GM12878 (cell line): ENCODE data around the gene CCDC80. TPM values are rescaled to one million over a fixed set of nuclear protein-coding genes. Genes with fewer than 3 reads are reported as not detected.

Experiments
- ATAC-seq: fragments of 200-7000 bp; cut with Tn5 transposase; 3 replicates; pipeline ENCODE4 v1.9.1; 2020; ENCODE audit warnings: mild to moderate bottlenecking, moderate library complexity
- BruUV-seq: library from RNA; stranded (reverse); fragments of 400-500 nt; replicated peaks from 2 replicates; lab custom pipeline; 2021; lab: Mats Ljungman, UMichigan
- CTCF ChIA-PET: fragments of 300-600 bp; sonication (Branson Sonifier 250); formaldehyde crosslinking; extraction: SDS; loops from one replicate; lab custom pipeline; 2021; ENCODE audit warnings: inconsistent platforms; lab: Yijun Ruan, JAX
- POLR2A ChIA-PET: fragments of 350-600 bp; formaldehyde crosslinking; extraction: SDS; loops from one replicate; lab custom pipeline; 2021; ENCODE audit warnings: inconsistent platforms; lab: Charles Lee
- RAD21 ChIA-PET: fragments of 300-600 bp; sonication (Branson Sonifier 250); formaldehyde crosslinking; loops from one replicate; lab custom pipeline; 2023; ENCODE audit warnings: antibody characterized with exemption; ENCODE audit not compliant: unreplicated experiment; lab: Charles Lee
- SMC1A ChIA-PET: fragments of 300-600 bp; sonication (Branson Sonifier 250); formaldehyde crosslinking; loops from one replicate; lab custom pipeline; 2023; ENCODE audit not compliant: unreplicated experiment, uncharacterized antibody; lab: Charles Lee
- DNase-seq: peaks from one replicate; pipeline ENCODE4 v3.0.0-alpha.2; 2011; ENCODE audit warnings: low read depth, low spot score
- FAIRE-seq: peaks from 3 replicates; lab custom pipeline; 2011; peaks lifted over from hg19 to GRCh38; lab: Jason Lieb, UNC
- H2AFZ ChIP-seq: 2 replicates; pipeline ENCODE4 v1.6.0; 2011; ENCODE audit warnings: low read depth, low read length, control low read depth; ENCODE audit not compliant: control insufficient read depth
- H3K27ac ChIP-seq: 2 replicates; pipeline ENCODE4 v1.5.1; 2011; ENCODE audit warnings: control low read depth; ENCODE audit not compliant: control insufficient read depth, insufficient read depth
- H3K27me3 ChIP-seq, 2 experiments: replicated peaks in 1 of 2; 2 replicates each; pipeline versions ENCODE4 v1.6.0 to v1.6.1; 2011; ENCODE audit warnings: low read length in 1 of 2; ENCODE audit not compliant: control insufficient read depth in 2 of 2, insufficient read depth in 2 of 2
- H3K36me3 ChIP-seq, 2 experiments: 2 replicates each; pipeline ENCODE4 v1.5.1; 2011; ENCODE audit warnings: low read length in 1 of 2; ENCODE audit not compliant: control insufficient read depth in 2 of 2, insufficient read depth in 2 of 2
- H3K4me1 ChIP-seq: 2 replicates; pipeline ENCODE4 v1.6.1; 2011; ENCODE audit warnings: mild to moderate bottlenecking, low read length, moderate library complexity, mixed read lengths; ENCODE audit not compliant: control insufficient read depth, insufficient read depth
- H3K4me2 ChIP-seq: 2 replicates; pipeline ENCODE4 v1.6.0; 2011; ENCODE audit warnings: control low read depth; ENCODE audit not compliant: control insufficient read depth, insufficient read depth
- H3K4me3 ChIP-seq: fragments of 200-600 bp; sonication (generic); 2 replicates; pipeline ENCODE4 v1.5.1; 2016
- H3K79me2 ChIP-seq: 2 replicates; pipeline ENCODE4 v1.6.0; 2011; ENCODE audit warnings: low read length; ENCODE audit not compliant: control insufficient read depth, insufficient read depth
- H3K9ac ChIP-seq: 2 replicates; pipeline ENCODE4 v1.8.0; 2011; ENCODE audit warnings: low read length, control low read depth, mixed read lengths; ENCODE audit not compliant: control insufficient read depth, insufficient read depth
- H3K9me3 ChIP-seq: replicated peaks from 3 replicates; pipeline ENCODE4 v1.5.1; 2011; ENCODE audit warnings: mild to moderate bottlenecking, low read length; ENCODE audit not compliant: control insufficient read depth, insufficient read depth
- H4K20me1 ChIP-seq: 2 replicates; pipeline ENCODE4 v1.6.0; 2011; ENCODE audit not compliant: control insufficient read depth, insufficient read depth
- ATF7 ChIP-seq: fragments of 450-650 bp; IDR thresholded peaks from 2 replicates; pipeline ENCODE4 v1.6.1; 2016; ENCODE audit warnings: low read depth, mild to moderate bottlenecking
- CBX5 ChIP-seq: sonication (generic); IDR thresholded peaks from 2 replicates; pipeline ENCODE4 v1.6.1; 2016; ENCODE audit warnings: low read depth, moderate library complexity, mild to moderate bottlenecking, inconsistent platforms
- DPF2 ChIP-seq: fragments of 450-650 bp; IDR thresholded peaks from 2 replicates; pipeline ENCODE4 v1.6.1; 2017; ENCODE audit warnings: mild to moderate bottlenecking
- EP300 ChIP-seq, 2 experiments: fragments of 150-350 bp in 1 of 2; IDR thresholded peaks; 2 replicates each; pipeline ENCODE4 v1.6.1; 2011 to 2012; ENCODE audit warnings: low read depth in 2 of 2, low read length in 2 of 2, borderline replicate concordance in 1 of 2, improper control_type of control experiment in 1 of 2, inconsistent platforms in 1 of 2; ENCODE audit not compliant: control insufficient read depth in 1 of 2
- IRF5 ChIP-seq: fragments of 450-650 bp; IDR thresholded peaks from 2 replicates; pipeline ENCODE4 v1.6.1; 2017; ENCODE audit warnings: borderline replicate concordance
- MLLT1 ChIP-seq: fragments of 450-650 bp; IDR thresholded peaks from 2 replicates; pipeline ENCODE4 v1.6.1; 2016; ENCODE audit warnings: mild to moderate bottlenecking
- PML ChIP-seq: IDR thresholded peaks from 2 replicates; pipeline ENCODE4 v1.6.1; 2012; ENCODE audit warnings: low read length, inconsistent platforms
- POLR2AphosphoS5 ChIP-seq: IDR thresholded peaks from 2 replicates; pipeline ENCODE4 v1.6.1; 2011; ENCODE audit warnings: mild to moderate bottlenecking, low read length, inconsistent platforms
- RCOR1 ChIP-seq: conservative IDR thresholded peaks from 2 replicates; pipeline ENCODE4 v1.6.1; 2012; ENCODE audit warnings: low read depth, low read length, improper control_type of control experiment
- RELA ChIP-seq: fragments of 450-650 bp; IDR thresholded peaks from 2 replicates; pipeline ENCODE4 v1.8.0; 2014; ENCODE audit warnings: borderline replicate concordance; ENCODE audit not compliant: partially characterized antibody
- SIX5 ChIP-seq: IDR thresholded peaks from 2 replicates; pipeline ENCODE4 v1.6.1; 2011; ENCODE audit warnings: mild to moderate bottlenecking, low read depth, low read length, moderate library complexity; ENCODE audit not compliant: severe bottlenecking
- TBL1XR1 ChIP-seq: IDR thresholded peaks from 2 replicates; pipeline ENCODE4 v1.6.1; 2012; ENCODE audit warnings: low read depth, low read length, improper control_type of control experiment
- USF2 ChIP-seq: IDR thresholded peaks from 2 replicates; pipeline ENCODE4 v1.6.1; 2011; ENCODE audit warnings: low read depth, low read length, improper control_type of control experiment, borderline replicate concordance
- ZNF687 ChIP-seq: fragments of 450-650 bp; IDR thresholded peaks from 2 replicates; pipeline ENCODE4 v1.6.1; 2017; ENCODE audit warnings: mild to moderate bottlenecking, moderate library complexity
- WGBS: methylation state at CpG from one replicate; pipeline ENCODE4 v1.1.6; 2016; ENCODE audit warnings: low lambda C conversion rate; ENCODE audit not compliant: insufficient replicate concordance, insufficient coverage; ENCODE audit errors: missing lambda C conversion rate; 5-methylcytosine and 5-hydroxymethylcytosine counted together
- in situ Hi-C: fragments of 300-500 bp; cut with MboI; formaldehyde crosslinking; loops from 9 replicates; pipeline ENCODE4 v1.14.3; 2018; ENCODE audit warnings: mixed read lengths
- intact Hi-C: fragments of 100-400 bp; cut with micrococcal nuclease; formaldehyde crosslinking; loops from one replicate; pipeline ENCODE4 v1.14.2; 2022; ENCODE audit not compliant: unreplicated experiment
- polyA plus RNA-seq, 11 experiments: library from polyadenylated mRNA; depleted of rRNA in 4 of 11; unstranded in 6 of 11; stranded (reverse) in 5 of 11; fragments of >200 nt; fragmentation: Nextera tagmentation in 4 of 11; fragmentation: Illumina TruSeq in 1 of 11; extraction: Ambion mirVana in 4 of 11; extraction: Trizol in 1 of 11; gene quantifications; 1 replicate in 1 of 11; 2 replicates in 10 of 11; pipeline versions ENCODE4 v1.2.1 to v1.2.3, GENCODE V29; 2011 to 2016; ENCODE audit warnings: inconsistent platforms in 2 of 11, missing spikeins in 2 of 11, low read depth in 1 of 11
- total RNA-seq, 4 experiments: library from RNA; depleted of rRNA in 3 of 4; stranded (reverse); fragments of >200 nt in 3 of 4; fragmentation: Illumina TruSeq in 1 of 4; extraction: Trizol in 1 of 4; gene quantifications; 2 replicates each; pipeline versions ENCODE4 v1.2.1 to v1.2.3, GENCODE V29; 2013 to 2021

CCDC80 gene
- total and polyA plus RNA-seq, 10 of the 15 experiments (the other 5 are each of a cell fraction or from before 2014, with no cell fraction given) = 0.01 to 0.59 (median 0.21) TPM; not detected in 5

GRCh38 chr3:112627919-112628466 lies 12.9 kb downstream of the CCDC80 start (continued):
- TF ChIP-seq PML = no peak
- no peak for TF ChIP-seq ATF7
- no peak for TF ChIP-seq DPF2
- no peak for TF ChIP-seq IRF5
- no peak for TF ChIP-seq USF2

- DNase-seq = no peak
- no peak overlapping the region for H2AFZ ChIP-seq
- no peaks in the 10 kb centered on the region for H4K20me1 ChIP-seq
- BruUV-seq = no TSS peak
- ChIA-PET SMC1A (interaction anchor here (1.4 kb wide), 1 partner anchor 14 kb away, joined by 3 read pairs; no protein-coding TSS in a partner anchor), RAD21 (no interaction called here), POLR2A (no interaction called here), CTCF (interaction anchor here (3.2 kb wide), 1 partner anchor 15 kb away, joined by 16 read pairs; no protein-coding TSS in a partner anchor)
- no peak for ATAC-seq
- H3K27me3 ChIP-seq = 0 out of 4 replicates have a peak, but pooled peaks cover 0 to 4% of the 10 kb centered on the region in 2 experiments
- FAIRE-seq = no peak
- no peak overlapping the region for H3K4me2 ChIP-seq
- WGBS = 34% methylated on average over 4 of the region's 4 CpGs
- intact Hi-C loops (no loop called here), in situ Hi-C loops (no loop called here)
- H3K79me2 ChIP-seq = no peaks in the 10 kb centered on the region
- no peaks in the 10 kb centered on the region for H3K36me3 ChIP-seq
- H3K9ac ChIP-seq = no peak overlapping the region
- H3K27ac ChIP-seq = no peak overlapping the region
- H3K4me1 ChIP-seq = no peaks in the 10 kb centered on the region
- no peak overlapping the region for H3K4me3 ChIP-seq
- no peaks in the 10 kb centered on the region for H3K9me3 ChIP-seq
- no peak for TF ChIP-seq CBX5
- no peak for TF ChIP-seq MLLT1
- TF ChIP-seq EP300 (IDR thresholded peaks at IDR 0.05; ENCODE audit: borderline replicate concordance in 1 of 2, control insufficient read depth in 1 of 2, low read depth in 2 of 2, low read length in 2 of 2) = no peak
- no peak for TF ChIP-seq TBL1XR1
- no peak for TF ChIP-seq ZNF687
- no peak for TF ChIP-seq SIX5
- TF ChIP-seq RCOR1 = no peak
- TF ChIP-seq RELA = no peak
- TF ChIP-seq POLR2AphosphoS5 = no peak
These were observed 13.5 kb downstream of the CCDC80 start for GRCh38 chr3:112627419-112627818.
